ENCODE measurements around the gene WDR86.
A peak's percentile ranks its signal among the peaks of the same experiment; 100 is the strongest.

WDR86 gene

DNA sequence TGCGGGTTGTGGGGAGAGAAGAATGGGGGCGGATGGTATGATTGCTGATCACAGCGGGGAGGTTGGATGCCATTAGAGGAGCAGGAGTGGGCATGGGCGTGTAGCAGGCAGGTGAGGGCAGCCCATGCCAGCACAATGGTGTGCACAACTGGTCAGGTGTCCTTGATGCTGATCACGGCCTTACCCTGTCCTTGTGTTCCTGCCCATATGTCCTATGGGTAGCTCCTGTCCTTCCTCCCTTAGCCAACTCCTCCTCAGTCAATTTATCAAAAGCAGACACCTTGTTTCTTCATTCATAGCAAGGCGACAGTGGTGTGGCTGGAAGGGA is 30.7 kb downstream of the WDR86 start:
- DNase-seq (ENCODE audit: low read depth), result no peak

DNA sequence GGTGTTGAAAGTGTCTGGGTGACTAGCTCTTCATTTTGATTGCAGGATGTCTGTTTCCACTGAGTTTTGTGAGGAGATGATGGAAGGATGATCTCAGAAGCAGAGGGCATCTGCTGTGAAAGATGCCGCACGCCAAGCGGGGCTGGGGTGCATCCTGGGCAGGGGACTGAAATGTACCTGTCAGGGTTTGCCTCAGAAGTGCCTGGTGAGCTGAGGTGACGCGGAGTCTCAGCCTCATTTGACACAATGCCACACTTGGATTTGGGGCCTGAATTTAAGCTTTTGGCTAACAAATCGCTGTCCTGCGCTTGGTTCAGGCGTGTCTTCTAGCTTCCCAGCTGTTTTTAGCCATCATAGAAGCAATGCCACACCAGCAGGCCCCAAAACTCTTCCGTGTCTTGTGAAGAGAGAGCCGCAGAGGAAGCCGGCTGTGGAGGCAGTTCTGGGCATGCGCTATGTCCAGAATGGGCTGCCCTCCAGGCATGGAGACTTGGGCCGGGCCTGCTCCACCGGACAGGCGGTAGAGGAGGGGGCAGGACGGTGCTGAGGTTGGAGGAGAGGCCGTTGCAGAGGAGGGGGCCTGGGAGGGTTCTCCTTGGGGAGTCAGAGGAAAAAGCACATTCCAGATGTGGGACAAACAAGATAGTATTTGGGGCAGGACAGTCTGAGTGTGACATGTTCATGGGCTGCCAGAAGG is 31.2 kb downstream of the WDR86 start:
- DNase-seq (ENCODE audit: low read depth), result no peak

DNA sequence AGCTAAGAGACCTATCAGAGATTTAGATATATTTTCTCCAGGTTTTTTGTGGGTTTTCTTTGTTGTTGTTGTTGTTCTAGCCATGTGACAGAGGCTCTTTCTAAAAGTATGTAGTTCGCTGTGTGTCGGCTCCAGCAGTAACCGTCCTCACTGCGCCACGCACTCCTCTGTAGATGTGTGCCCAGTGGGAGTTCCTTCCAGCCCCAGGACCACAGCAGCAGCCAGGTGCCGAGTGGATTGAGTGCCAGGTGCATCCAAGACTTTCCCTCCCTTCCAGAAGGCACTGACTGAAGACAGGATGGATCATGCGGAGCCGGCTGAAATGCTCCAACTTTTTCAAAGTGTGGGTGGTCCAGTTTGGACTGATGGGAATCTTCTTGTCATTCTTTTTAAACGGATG is 31.8 kb downstream of the WDR86 start:
- DNase-seq (ENCODE audit: low read depth), result no peak

DNA sequence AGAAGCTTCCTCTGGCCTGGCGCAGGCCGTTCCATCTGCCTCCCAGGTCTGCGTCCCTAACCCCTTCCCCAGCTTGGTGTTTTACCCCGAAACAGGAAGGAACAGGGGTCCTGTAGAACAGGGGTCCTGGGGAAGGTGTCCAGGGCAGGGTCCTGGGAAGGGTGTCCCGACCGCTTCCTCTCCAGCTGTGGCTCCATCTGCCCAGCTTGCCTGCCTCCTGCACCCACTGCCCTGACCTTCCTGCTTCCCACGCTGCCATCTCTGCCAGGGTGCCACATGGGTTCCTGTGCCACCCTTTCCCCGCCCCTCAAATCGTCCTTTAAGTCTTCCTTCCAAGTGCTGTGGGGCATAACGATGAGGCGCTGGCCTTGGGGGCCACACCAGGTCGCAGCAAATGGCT is 32.4 kb downstream of the WDR86 start:
- DNase-seq (ENCODE audit: low read depth), result no peak

DNA sequence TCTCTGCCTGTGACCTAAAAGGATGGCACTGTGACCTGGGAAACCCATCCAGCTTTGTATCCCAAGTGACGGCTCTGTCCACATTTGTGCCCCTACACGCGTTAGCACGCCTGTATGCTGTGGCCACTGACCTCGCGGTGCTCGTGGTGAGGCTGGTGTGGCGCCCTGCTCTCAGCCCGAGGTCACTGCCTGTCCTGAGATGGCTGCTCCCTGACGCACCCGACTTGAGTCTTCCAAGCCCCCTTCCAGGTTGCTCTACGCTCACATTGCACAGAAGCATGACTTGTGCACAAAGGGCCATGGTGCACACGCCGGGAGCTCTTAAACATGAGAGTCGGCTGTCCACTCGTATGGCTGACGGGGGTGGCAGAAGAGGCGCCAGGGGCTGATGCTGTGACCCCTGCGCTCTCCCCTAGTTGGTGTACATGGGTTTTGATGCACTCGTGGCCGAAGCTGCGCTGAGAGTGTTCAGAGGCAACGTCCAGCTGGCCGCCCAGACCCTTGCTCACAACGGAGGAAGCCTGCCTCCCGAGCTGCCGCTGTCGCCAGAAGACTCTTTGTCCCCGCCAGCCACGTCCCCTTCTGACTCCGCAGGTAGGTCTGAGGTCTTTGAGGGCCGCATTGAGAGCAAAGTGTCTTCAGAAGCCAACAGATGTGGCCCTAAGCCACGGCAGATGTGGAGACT is 33.5 kb downstream of the WDR86 start:
- no peak for DNase-seq (ENCODE audit: low read depth)

DNA sequence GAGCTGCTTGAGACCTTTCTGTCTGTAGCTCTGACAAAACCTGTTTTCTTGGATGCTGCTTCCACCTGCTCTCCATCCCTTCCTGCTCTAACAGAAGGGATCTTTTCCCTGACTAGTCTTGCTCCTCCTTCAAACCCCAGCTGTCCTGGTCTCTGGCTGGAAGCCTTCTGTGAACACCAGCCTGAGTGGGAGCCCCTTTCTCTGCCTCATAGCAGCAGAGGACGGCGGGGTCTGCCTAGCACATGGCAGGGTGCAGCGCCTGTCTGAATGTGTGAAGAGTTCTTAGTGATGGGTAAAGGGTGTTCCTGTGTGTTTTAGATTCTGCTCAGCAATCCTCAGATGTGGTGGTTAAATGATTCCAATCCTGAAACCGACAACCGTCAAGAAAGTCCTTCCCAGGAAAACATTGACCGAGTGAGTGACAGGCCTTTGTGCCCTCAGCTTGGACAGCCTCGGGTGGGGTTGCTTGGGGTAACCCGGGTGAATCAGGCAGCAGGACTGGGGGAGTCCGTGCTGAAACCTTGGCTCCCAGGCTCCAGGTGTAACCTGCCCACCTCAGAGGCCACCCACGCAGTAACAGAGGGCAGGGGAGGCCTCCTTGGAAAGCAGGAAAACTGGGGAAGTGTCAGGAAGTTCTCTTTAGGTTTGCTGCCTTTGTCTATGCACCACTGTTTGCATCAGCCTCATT is 34.2 kb downstream of the WDR86 start:
- no peak for DNase-seq (ENCODE audit: low read depth)

DNA sequence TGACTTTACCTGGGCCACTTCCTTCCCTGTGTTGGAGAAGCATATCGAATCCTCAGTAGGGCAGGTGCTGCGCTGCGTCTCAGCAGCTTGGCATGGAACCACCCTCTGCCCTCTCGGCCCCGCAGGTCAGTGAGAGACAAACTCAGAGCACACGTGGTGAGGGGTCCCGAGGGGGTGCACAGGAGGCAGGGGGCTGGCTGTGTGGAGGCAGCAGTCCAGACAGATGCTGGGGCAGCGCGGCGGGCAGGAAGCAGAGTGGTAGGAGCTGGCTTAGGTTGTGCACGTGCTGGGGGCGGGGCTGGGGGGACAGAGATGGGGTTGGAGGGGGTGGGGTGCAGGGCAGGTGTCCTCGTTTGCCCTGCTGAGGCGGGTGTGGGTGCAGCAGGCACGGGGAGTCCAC is 35.1 kb downstream of the WDR86 start:
- DNase-seq (ENCODE audit: low read depth), result no peak

DNA sequence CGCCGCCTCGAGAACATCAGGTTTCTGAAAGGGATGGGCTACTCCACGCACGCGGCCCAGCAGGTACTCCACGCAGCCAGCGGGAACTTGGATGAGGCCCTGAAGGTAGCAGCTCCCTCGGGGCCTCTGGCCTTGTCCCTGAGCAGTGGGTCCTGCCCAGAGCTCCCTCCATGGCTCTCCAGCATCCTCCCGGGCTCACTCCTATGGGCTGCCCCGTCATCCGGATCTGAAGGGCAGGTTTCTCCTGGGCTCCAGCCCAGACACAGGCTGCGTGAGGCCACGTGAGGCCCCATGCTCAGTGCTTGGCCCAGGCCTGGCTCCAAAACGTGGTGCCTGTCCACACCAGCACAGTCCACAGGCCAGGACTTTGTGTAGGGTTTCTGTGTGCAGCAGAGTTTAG is 35.7 kb downstream of the WDR86 start:
- DNase-seq (ENCODE audit: low read depth), result no peak

DNA sequence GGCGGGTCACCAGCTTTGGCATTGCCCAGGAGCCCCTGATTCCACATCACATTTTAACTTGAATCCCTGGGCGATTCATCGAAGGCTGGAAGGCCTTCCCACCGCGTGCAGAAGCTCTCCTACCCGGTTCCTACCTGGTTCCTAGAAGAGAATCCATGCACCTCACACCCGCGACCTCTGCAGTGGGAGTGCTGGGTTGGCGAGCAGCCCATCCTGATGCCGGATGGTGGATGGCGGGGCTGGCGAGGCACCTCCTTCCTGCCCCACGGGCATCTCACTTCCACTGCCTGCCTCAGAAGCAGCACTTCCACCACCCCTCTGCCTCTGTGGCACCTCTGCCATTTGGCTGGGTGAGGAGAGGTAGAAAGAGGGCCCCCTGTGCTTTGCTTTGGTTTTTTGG is 36.2 kb downstream of the WDR86 start:
- DNase-seq (ENCODE audit: low read depth), result no peak

DNA sequence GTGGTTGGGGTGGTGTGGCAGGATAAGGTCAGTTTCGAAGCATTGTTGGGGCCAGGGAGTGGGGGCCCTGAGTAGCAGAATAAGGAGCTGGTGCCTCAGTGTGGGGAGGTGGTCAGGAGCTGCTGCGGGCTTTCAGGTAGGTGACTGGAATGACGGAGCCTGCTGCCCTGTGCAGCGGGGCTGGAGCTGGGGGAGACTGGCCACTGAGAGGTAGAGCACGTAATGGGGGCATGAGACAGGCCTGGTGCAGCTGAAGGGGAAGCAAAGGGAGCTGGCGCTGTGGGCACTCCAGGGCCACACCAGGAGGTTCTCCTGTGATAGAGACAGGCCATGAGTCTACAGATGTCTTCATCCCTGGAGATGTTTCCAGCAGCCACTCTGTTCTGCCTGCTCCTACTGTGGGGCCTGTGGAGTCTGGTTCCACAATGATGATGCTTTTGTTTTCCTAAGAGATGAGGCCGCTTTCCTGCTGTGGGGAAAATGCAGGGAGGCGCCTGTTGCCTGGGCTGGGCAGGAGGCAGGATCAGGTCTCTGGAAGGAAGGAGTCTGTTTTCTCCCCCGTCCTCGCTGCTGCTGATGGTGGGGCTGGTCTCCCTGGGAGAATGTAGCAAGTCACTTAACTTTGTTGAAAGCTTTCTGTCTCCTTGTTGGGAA is 37.1 kb downstream of the WDR86 start:
- no peak for DNase-seq (ENCODE audit: low read depth)

DNA sequence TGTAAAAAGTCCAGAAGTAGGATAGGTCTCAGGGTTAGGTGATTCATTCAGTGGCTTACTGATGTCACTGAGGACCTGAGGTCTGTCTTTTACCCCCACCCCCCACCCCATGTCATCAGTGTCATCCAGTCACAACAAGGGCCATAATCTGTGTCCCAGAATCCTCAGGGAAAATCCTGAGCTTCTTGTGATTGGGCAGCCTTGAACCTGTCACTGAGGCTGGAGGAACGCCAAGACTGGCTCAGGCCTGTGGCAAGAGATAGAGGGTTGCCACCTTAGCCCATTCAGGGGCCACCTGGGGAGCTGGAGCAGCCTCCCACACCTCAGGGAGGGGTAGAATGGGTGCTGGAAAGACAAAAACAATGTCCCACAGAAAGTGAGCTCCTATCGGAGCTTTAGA is 38.6 kb downstream of the WDR86 start:
- no peak for DNase-seq (ENCODE audit: low read depth)

DNA sequence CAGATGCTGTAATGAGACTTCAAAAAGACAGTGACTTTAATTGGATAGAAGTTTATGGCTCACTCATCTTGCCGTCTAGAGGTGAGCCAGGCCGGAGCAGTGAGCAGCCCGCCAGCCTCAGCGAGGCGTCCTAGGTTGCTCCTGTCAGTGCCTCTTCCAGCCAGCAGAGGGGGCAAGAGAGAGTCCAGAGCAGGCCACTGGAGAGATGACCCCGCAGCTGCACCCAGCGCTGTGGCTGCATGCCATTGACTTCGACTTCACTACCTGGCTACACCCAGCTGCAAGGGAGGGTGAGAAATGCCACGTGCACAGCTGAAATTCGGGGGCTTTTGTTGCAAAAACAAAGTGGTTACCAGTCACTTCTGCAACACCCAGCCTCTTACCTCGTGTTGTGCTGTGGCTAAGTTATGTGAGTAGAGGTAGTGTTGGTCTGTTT is 41.7 kb downstream of the WDR86 start:
- peak; percentile 50 for DNase-seq (ENCODE audit: low read depth)

DNA sequence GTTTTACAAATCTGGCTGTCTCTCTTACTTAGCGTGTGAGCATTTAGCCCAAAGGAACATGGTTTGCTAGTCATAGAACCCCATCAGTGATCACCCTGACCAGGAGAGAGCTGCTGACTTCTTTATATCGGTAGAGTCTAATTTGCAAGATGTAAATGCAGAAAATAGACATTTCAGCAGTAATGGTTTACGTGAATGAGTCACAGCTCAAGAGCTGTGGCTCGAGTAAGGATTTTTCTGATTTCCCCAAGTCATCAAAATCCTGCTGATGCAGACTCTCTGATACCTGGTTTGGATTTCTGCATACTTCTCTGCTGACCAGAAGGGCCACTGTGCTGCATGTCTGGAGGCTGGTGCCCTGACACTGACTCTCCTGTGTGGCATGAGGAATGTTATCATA is 42.6 kb downstream of the WDR86 start:
- DNase-seq (ENCODE audit: low read depth), result no peak

DNA sequence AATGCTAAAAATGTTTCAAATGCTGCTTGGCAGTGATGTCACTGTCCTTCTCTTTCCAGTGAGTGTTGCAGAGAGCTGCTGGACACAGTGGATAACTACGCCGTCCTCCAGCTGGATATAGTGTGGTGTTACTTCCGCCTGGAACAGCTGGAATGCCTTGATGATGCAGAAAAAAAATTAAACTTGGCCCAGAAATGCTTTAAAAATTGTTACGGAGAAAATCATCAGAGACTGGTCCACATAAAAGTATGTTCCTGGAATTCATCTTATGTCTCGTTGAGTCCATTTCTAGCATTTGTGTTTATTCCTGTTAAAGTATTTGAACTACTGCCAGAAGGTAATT is 43.0 kb downstream of the WDR86 start:
- peak; percentile 47 for DNase-seq (ENCODE audit: low read depth)

DNA sequence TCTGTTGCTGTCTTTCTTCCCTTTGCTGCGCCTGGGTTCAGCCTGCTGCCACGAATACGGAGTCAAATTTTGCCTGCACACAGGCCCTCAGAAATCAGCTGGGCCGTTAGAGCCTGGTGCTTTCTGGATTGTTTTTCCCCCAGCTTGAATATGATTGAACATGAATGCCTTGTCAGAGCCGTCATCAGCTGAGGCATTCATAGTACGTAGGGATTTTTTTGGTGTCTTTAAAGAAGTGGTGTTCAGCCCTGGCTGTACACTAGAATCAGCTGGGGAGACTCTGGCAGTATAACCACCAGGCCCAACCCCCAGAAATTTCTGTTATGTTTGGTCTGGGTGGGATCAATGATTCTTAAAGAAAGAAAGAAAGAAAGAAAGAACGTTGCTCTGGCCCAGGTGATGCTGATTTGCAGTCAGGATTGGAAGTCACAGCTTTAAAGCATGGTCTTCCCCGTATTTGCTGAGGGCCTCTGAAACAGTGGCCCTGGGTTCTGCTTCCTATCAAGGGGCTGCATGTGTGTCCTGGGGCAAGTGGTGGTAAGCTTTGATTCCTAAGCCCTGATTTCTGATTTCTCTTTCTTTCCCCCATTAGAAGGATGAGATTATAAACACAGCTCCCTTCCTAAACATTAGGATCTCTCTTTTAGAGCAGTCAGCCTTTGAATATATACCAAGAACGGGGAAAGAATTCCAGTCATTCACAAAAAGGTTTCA is 43.5 kb downstream of the WDR86 start:
- DNase-seq (ENCODE audit: low read depth), result no peak

DNA sequence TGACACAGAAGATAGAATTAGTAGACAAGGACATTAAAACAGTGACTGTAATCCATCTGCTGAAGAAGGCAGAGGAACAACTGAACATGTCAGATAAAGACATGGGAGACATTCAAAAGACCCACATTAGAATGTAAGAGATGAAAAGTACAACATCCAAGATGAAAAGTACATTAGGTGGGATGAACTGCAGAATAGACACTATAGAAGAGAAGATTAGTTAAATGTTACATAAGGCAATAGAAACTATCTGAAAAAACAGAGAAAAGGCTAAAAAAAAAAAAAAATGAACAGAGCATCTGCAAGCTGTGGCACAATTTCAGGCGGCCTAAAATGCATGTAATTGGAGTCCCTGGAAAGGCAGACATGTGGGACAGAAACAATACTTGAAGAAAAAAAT is 46.7 kb downstream of the WDR86 start:
- no peak for DNase-seq (ENCODE audit: low read depth)

DNA sequence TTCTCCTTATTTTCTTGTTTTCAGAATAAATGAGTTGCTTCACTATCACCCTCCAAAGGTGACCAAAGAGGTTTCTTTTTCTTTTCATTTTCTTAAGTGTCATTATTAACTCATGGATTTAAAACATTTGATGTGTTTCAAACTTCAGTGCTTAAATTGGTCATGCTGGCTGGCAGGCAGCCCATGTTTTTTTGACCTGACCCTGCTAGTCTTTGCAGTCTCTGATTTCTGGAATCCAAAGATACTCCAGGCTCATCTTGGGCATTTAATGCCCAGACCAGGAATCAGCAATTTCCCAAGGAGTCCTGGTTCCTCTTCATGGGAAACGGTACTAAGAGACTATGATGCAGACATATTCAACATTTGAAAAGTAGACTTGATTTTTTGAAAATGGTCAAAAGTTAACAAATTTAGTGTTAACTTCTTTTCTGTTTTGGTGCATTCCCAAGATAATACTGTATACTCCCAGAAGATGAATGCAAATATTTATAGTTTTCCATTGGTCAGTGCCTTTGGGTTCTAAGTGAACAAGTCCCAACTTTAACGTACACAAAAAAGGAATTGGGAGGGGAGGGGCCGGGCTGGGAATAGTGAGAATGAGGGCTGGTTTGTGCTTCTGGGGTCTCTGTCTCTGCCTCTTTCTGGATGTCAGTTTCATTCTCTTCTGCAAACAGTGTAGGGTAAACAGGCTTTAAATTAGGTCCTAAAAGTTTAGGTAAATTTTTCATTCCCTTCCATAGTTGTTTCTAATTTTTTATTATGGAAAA is 48.5 kb downstream of the WDR86 start:
- no peak for DNase-seq (ENCODE audit: low read depth)

DNA sequence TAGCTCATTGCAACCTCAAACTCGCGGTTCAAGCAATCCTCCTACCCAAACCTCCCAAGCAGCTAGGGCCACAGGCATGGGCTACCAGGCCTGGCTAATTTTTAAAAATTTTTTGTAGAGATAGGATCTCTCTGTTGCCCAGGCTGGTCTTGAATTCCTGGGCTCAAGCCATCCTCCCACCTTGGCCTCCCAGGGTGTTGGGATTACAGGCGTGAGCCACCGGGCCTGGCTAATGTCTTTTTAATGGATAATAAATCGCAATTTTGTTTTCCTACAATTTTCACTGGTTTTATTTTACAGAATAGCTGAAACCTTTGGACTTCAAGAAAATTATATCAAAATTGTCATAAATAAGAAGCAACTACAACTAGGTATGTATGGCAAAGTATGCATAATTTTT is 57.3 kb downstream of the WDR86 start:
- no peak for DNase-seq (ENCODE audit: low read depth)

DNA sequence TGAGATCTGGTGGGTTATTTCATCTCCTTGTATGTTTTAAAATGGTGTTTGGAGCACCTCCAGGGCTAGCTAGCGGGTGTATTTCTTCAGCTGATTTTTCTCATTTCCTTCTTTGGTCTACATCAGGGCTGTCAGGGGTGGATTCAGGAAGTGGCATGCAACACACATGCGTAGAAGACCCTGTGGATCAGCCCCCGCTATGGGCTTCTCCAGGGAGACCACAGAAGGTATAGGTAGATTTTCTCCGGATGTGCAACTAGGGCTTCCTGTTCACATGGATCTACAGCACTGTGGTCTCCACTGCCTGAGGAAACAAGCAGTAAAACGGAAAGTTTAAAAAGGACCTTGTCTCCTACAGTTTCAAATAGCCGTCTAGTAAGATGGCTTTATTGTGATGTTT is 57.9 kb downstream of the WDR86 start:
- no peak for DNase-seq (ENCODE audit: low read depth)

DNA sequence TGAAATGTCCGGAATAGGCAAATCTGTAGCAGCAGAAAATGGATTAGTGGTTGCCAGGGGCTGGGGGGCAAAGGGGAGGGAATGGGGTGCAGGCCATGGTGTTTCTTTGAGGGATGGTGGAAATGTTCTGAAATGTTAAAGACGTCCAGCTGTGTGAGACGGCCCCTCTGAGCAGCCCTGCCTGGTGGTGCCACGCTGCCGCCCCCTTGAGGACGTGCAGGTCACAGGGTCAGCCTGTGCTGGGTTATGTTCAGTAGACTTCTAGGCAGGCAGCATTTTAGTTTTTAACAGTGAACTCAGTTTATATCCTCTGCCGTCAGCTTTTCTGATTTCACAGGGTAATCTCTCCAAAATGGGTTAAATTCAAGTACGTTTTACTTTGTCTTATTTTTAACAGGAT is 58.8 kb downstream of the WDR86 start:
- no peak for DNase-seq (ENCODE audit: low read depth)

DNA sequence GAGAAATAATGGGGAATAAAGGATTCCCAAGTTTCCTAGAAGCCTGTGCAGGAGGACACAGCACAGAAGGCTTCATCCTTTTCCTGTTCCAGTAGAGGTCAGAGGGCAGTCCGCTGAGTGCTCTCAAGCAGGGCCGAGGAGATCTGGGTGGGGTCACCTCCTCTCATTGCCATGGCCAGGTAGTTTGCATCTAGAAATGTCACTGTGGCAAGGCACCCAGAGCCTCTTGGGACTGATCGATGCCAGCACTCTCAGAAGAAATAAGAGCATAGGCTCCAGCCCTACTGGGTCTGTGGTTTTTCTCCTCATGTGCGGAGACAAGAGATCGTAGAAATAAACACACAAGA is 60.4 kb downstream of the WDR86 start:
- no peak for DNase-seq (ENCODE audit: low read depth)

DNA sequence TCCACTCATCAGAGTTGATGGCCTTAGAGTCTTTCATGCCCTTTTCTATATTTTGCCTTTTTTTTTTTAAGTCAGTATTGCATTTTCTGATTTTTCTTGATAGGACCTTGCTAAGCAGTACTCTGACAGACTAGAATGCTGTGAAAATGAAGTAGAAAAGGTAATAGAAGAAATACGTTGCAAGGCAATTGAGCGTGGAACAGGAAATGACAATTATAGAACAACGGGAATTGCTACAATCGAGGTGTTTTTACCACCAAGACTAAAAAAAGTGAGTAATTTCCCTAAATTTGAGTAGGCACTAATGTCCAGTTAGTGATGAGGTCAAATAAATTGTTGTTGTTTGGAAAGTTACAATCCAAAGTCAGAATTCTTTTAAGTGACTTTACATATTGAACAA is 60.9 kb downstream of the WDR86 start:
- no peak for DNase-seq (ENCODE audit: low read depth)

Measured in GM04504 (cell line).